Measurements from ENCODE around the gene FSD1.
"Not testable (repeated sequence)": the region's sequence is repeated elsewhere in the genome, so short reads cannot be mapped to it uniquely, and the experiment has no call there.

Gene FSD1

GRCh38 chr19:4284974-4285373, 19.4 kb upstream of the FSD1 start:
- no peak for TF ChIP-seq CTCF (conservative IDR thresholded peaks at IDR 0.05; ENCODE audit: low read depth, low read length)
- H3K4me3 ChIP-seq (ENCODE audit: low read length) = no peak overlapping the region

GRCh38 chr19:4286141-4286540, 18.3 kb upstream of the FSD1 start:
- DNase-seq (ENCODE audit: low read depth) = not testable (repeated sequence)

More at GRCh38 chr19:4284974-4285373, 19.4 kb upstream of the FSD1 start:
- DNase-seq (ENCODE audit: low read depth) = no peak

DNA sequence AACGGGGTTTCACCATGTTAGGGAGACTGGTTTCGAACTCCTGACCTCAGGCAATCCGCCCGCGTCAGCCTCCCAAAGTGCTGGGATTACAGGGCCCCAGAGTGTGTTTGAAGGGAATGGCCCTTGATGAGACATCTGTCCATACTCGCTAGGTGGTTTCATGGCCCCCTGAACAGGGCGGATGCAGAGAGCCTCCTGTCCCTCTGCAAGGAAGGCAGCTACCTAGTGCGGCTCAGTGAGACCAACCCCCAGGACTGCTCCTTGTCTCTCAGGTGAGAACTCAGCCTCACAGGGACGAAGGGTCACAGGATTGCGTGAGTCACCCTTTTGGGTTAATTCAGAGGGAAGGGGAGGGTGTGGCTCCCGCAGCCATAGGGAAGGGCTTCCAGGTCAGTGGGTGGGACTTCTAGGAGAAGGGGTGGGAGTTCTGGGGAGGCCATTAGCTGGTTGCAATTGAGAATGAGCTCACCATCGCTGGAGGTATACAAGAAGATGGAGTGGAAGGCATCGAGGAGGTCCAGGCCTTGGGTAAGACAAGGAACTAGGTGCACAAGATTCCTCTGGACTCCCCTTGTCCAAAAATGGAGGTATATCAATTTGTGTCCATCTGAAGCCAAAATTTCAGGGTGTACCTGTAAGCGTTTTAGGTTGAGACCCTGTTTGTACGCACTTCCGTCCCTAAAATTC, 16.2 kb upstream of the FSD1 start:
- no peak for TF ChIP-seq CTCF (conservative IDR thresholded peaks at IDR 0.05; ENCODE audit: low read depth, low read length)
- DNase-seq (ENCODE audit: low read depth) = no peak
- no peak overlapping the region for H3K4me3 ChIP-seq (ENCODE audit: low read length)

More at GRCh38 chr19:4286141-4286540, 18.3 kb upstream of the FSD1 start:
- H3K4me3 ChIP-seq (ENCODE audit: low read length) = not testable (repeated sequence)

GRCh38 chr19:4291184-4291732, 13.1 kb upstream of the FSD1 start:
- no peak for TF ChIP-seq CTCF (conservative IDR thresholded peaks at IDR 0.05; ENCODE audit: low read depth, low read length)
- H3K4me3 ChIP-seq (ENCODE audit: low read length) = no peak overlapping the region
- DNase-seq (ENCODE audit: low read depth) = no peak

DNA sequence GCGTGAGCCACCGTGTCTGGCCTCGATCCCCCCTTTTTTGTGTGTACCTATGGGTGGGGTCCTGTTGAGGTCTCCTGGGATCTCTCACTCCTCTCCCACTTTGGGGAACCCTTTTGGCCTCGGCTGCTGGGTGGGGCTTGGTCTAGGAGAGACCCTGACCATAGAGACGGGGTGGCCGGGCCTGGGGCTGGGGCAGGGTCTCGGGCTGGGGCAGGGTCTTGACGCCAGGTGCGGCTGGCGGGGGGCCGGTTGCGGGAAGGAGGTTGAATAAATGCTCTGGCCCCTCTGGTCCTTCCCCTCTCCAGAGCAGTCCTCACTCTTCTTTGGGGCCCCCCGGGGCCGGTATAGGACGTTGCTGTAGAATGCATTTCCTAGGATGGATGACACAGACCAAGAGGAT, 11.9 kb upstream of the FSD1 start:
- TF ChIP-seq CTCF (conservative IDR thresholded peaks at IDR 0.05; ENCODE audit: low read depth, low read length) = no peak
- no peak for DNase-seq (ENCODE audit: low read depth)
- H3K4me3 ChIP-seq (ENCODE audit: low read length) = no peak overlapping the region

DNA sequence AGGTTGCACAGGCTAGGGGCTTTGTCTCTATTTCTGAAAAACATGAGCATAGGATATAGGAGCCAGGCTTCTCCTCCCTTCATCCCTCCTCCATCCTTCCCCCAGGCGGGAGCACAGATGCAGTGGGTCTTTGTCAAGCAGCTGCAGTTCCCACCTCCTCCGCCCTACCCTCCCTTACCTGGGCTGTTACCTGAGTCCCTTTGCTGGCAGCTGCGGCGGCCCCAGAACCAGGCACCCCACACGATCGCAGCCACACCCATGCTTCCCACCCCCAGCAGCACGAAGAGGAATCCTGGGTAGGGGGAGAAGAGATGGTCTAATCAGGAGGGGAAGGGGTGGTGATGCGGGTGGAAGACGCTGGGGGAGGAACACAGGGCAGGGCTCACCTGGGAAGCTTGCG, 10.0 kb upstream of the FSD1 start:
- no peak for DNase-seq (ENCODE audit: low read depth)
- TF ChIP-seq CTCF (conservative IDR thresholded peaks at IDR 0.05; ENCODE audit: low read depth, low read length) = no peak
- no peak overlapping the region for H3K4me3 ChIP-seq (ENCODE audit: low read length)

- no peak for DNase-seq (ENCODE audit: low read depth)
- no peak overlapping the region for H3K4me3 ChIP-seq (ENCODE audit: low read length)
- no peak for TF ChIP-seq CTCF (conservative IDR thresholded peaks at IDR 0.05; ENCODE audit: low read depth, low read length)
Observed at GRCh38 chr19:4295972-4296771, 8.2 kb upstream of the FSD1 start.
